HCT116 (cell line): Measurements from ENCODE around the gene CPT1B. TPM values are rescaled to one million over a fixed set of nuclear protein-coding genes. Genes with fewer than 3 reads are reported as not detected.

Experiments
- ATAC-seq: fragments of 200-7000 bp; cut with Tn5 transposase; 2 replicates; pipeline ENCODE4 v1.9.1; 2020; ENCODE audit warnings: mild to moderate bottlenecking, moderate library complexity
- BruUV-seq: library from RNA; stranded (reverse); fragments of 400-500 nt; replicated peaks from 2 replicates; lab custom pipeline; 2021; lab: Mats Ljungman, UMichigan
- CTCF ChIA-PET: fragments of 300-600 bp; sonication (Branson Sonifier 250); formaldehyde crosslinking; loops from one replicate; lab custom pipeline; 2021; ENCODE audit warnings: antibody characterized with exemption; lab: Charles Lee
- POLR2A ChIA-PET: fragments of 300-600, 350-600 bp; sonication (Branson Sonifier 250); formaldehyde crosslinking; loops from one replicate; lab custom pipeline; 2021; ENCODE audit warnings: antibody characterized with exemption; lab: Charles Lee
- RAD21 ChIA-PET, 2 experiments: fragments of 300-600 bp; sonication (Branson Sonifier 250); formaldehyde crosslinking; loops; one replicate each; lab custom pipeline; 2023; ENCODE audit warnings: low total read pairs in 2 of 2; ENCODE audit not compliant: uncharacterized antibody in 2 of 2, unreplicated experiment in 2 of 2, low non-redundant PET in 1 of 2; lab: Charles Lee
- DNase-seq: peaks from one replicate; pipeline ENCODE4 v3.0.0-alpha.2; 2010; ENCODE audit warnings: low read depth, low spot score
- H2AFZ ChIP-seq: fragments of 200-600 bp; shearing (Covaris generic), sonication (generic); 2 replicates; pipeline ENCODE4 v1.6.1; 2017; ENCODE audit warnings: low read depth, mixed run types, mixed read lengths, antibody characterized with exemption, low read length; ENCODE audit not compliant: poor library complexity, severe bottlenecking
- H3K27ac ChIP-seq: 2 replicates; pipeline ENCODE4 v1.5.1; 2012; ENCODE audit warnings: low read depth, low read length
- H3K27me3 ChIP-seq: fragments of 200-600 bp; sonication (generic); 2 replicates; pipeline ENCODE4 v1.6.1; 2016; ENCODE audit warnings: mixed run types, low read length, mixed read lengths; ENCODE audit not compliant: insufficient read depth
- H3K36me3 ChIP-seq, 2 experiments: fragments of 200-500 bp in 1 of 2; fragments of 200-600 bp in 1 of 2; sonication (Bioruptor generic) in 1 of 2; sonication (generic) in 1 of 2; 2 replicates each; pipeline versions ENCODE4 v1.5.1 to v1.6.1; 2014 to 2016; ENCODE audit warnings: low read length in 2 of 2, inconsistent platforms in 1 of 2, mixed read lengths in 1 of 2, mixed run types in 1 of 2; ENCODE audit not compliant: insufficient read depth in 2 of 2, control insufficient read depth in 1 of 2
- H3K4me1 ChIP-seq, 2 experiments: fragments of 200-600 bp in 1 of 2; sonication (generic) in 1 of 2; 2 replicates each; pipeline versions ENCODE4 v1.5.1 to v1.6.1; 2012 to 2017; ENCODE audit warnings: low read length in 2 of 2, inconsistent platforms in 1 of 2, mild to moderate bottlenecking in 1 of 2, mixed read lengths in 1 of 2, mixed run types in 1 of 2, moderate library complexity in 1 of 2; ENCODE audit not compliant: insufficient read depth in 2 of 2, control insufficient read depth in 1 of 2
- H3K4me2 ChIP-seq: fragments of 200-600 bp; sonication (generic); 2 replicates; pipeline ENCODE4 v1.6.1; 2017; ENCODE audit warnings: mixed run types, low read length, mixed read lengths
- H3K4me3 ChIP-seq, 2 experiments: fragments of 200-600 bp in 1 of 2; sonication (generic) in 1 of 2; replicated peaks in 1 of 2; 2 replicates each; pipeline ENCODE4 v1.5.1; 2011 to 2016; ENCODE audit warnings: low read length in 2 of 2, control low read depth in 1 of 2, low read depth in 1 of 2, mild to moderate bottlenecking in 1 of 2, mixed read lengths in 1 of 2, mixed run types in 1 of 2
- H3K79me2 ChIP-seq: fragments of 200-600 bp; sonication (generic); 2 replicates; pipeline ENCODE4 v1.6.1; 2017; ENCODE audit warnings: mild to moderate bottlenecking, mixed run types, low read length, moderate library complexity, mixed read lengths; ENCODE audit not compliant: insufficient read depth
- H3K9ac ChIP-seq: fragments of 200-600 bp; sonication (generic); 2 replicates; pipeline ENCODE4 v1.6.1; 2016; ENCODE audit warnings: low read length, mixed read lengths
- H3K9me2 ChIP-seq: fragments of 200-600 bp; sonication (generic), shearing (Covaris generic); 2 replicates; pipeline ENCODE4 v1.6.1; 2017; ENCODE audit warnings: mixed run types, mild to moderate bottlenecking, moderate library complexity; ENCODE audit not compliant: insufficient read depth
- H3K9me3 ChIP-seq, 2 experiments: fragments of 200-500 bp in 1 of 2; fragments of 200-600 bp in 1 of 2; sonication (Bioruptor generic) in 1 of 2; sonication (generic) in 1 of 2; 2 replicates each; pipeline ENCODE4 v1.6.1; 2014 to 2017; ENCODE audit warnings: low read length in 2 of 2, mixed read lengths in 2 of 2, inconsistent platforms in 1 of 2, low read depth in 1 of 2, mild to moderate bottlenecking in 1 of 2, mixed run types in 1 of 2, moderate library complexity in 1 of 2; ENCODE audit not compliant: control insufficient read depth in 1 of 2, insufficient read depth in 1 of 2
- H4K20me1 ChIP-seq: fragments of 200-600 bp; sonication (generic), shearing (Covaris generic); 2 replicates; pipeline ENCODE4 v1.6.1; 2017; ENCODE audit warnings: mixed run types, mild to moderate bottlenecking, moderate library complexity; ENCODE audit not compliant: insufficient read depth
- CBX3 ChIP-seq: IDR thresholded peaks from 2 replicates; pipeline ENCODE4 v1.6.1; 2012; ENCODE audit warnings: low read depth
- ELF1 ChIP-seq: IDR thresholded peaks from 2 replicates; pipeline ENCODE4 v1.6.1; 2012; ENCODE audit warnings: low read depth, borderline replicate concordance
- EZH2 ChIP-seq: fragments of 200-600 bp; sonication (generic); IDR thresholded peaks from 2 replicates; pipeline ENCODE4 v1.6.1; 2017; ENCODE audit warnings: antibody characterized with exemption, mixed run types
- EZH2phosphoT487 ChIP-seq: fragments of 200-600 bp; IDR thresholded peaks from 2 replicates; pipeline ENCODE4 v1.6.1; 2018; ENCODE audit warnings: antibody characterized with exemption, borderline replicate concordance
- JUND ChIP-seq: IDR thresholded peaks from 2 replicates; pipeline ENCODE4 v1.6.1; 2012
- POLR2A ChIP-seq: IDR thresholded peaks from 2 replicates; pipeline ENCODE4 v1.7.0; 2011; ENCODE audit warnings: borderline replicate concordance; ENCODE audit not compliant: insufficient read depth, insufficient read length; ENCODE audit errors: extremely low read depth
- SIN3A ChIP-seq: IDR thresholded peaks from 2 replicates; pipeline ENCODE4 v1.6.1; 2012; ENCODE audit warnings: low read depth
- SP1 ChIP-seq: IDR thresholded peaks from 2 replicates; pipeline ENCODE4 v1.6.1; 2012; ENCODE audit warnings: low read depth
- SRF ChIP-seq: IDR thresholded peaks from 2 replicates; pipeline ENCODE4 v1.6.1; 2012; ENCODE audit warnings: low read depth
- TCF7L2 ChIP-seq: IDR thresholded peaks from 2 replicates; pipeline ENCODE4 v1.7.0; 2011; ENCODE audit warnings: borderline replicate concordance, inconsistent platforms; ENCODE audit not compliant: insufficient read depth, insufficient read length; ENCODE audit errors: extremely low read depth
- YY1 ChIP-seq: IDR thresholded peaks from 2 replicates; pipeline ENCODE4 v1.6.1; 2011; ENCODE audit warnings: low read length, low read depth, moderate library complexity, mild to moderate bottlenecking; ENCODE audit not compliant: insufficient replicate concordance; ENCODE audit errors: extremely low read depth
- ZNF274 ChIP-seq: fragments of 200-500 bp; sonication (Bioruptor generic); IDR thresholded peaks from 2 replicates; pipeline ENCODE4 v1.6.1; 2014; ENCODE audit warnings: mild to moderate bottlenecking, low read depth, low read length, inconsistent platforms
- intact Hi-C: fragments of 100-400 bp; cut with micrococcal nuclease; formaldehyde crosslinking; loops from 2 replicates; pipeline ENCODE4 v1.10.0; 2022
- total RNA-seq: library from RNA; stranded (reverse); gene quantifications from one replicate; pipeline ENCODE4 v1.2.1, GENCODE V29; 2021; ENCODE audit not compliant: unreplicated experiment
- TF ChIP-seq, protein P1 (sequence below): IDR thresholded peaks from 2 replicates; pipeline ENCODE4 v1.6.1; 2012
- TF ChIP-seq, protein P2 (sequence below): IDR thresholded peaks from 2 replicates; pipeline ENCODE4 v1.6.1; 2011; ENCODE audit warnings: mild to moderate bottlenecking, low read length, moderate library complexity; ENCODE audit not compliant: insufficient replicate concordance; ENCODE audit errors: extremely low read depth

The CPT1B gene
- total RNA-seq, 1 experiment from 2014 or later = 35.1 TPM

DNA sequence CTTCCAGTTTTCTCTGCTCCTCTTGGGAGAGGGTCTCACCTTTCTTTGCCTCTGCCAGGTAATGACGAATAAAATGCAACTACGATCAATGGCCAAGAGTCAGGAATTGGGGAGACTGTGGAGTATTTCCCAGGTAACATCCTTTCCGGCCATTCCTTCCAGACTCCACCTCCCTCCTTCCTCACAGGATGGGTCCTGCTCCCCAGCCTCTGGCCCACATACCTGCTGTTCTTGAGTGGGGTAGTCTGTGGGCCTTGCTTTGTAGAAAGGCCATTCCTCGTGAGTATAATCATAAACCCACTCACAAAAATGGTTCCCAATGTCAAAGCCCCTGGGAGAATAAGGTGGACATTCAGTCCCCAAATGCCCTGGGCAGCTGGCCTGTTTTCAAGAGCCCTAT, 1.5 kb upstream of the CPT1B start:
- ChIA-PET RAD21 (no interaction called here), POLR2A (no interaction called here)
- intact Hi-C loops = no loop called here

More for the DNA sequence above, 1.5 kb upstream of the CPT1B start:
- ATAC-seq (no peak), DNase-seq (no peak)
- Histone ChIP-seq H3K4me2 (no peak overlapping the region), H3K4me3 (no peak overlapping the region), H3K27me3 (no peaks in the 10 kb centered on the region), H3K9me3 (no peaks in the 10 kb centered on the region), H3K27ac (no peak overlapping the region), H3K4me1 (peaks cover 5 to 27% of the 10 kb centered on the region in 2 experiments), H3K9ac (no peak overlapping the region), H4K20me1 (no peaks in the 10 kb centered on the region), H3K9me2 (no peaks in the 10 kb centered on the region), H3K36me3 (no peaks in the 10 kb centered on the region; a peak in 1 of 4 replicates), H2AFZ (no peak overlapping the region), H3K79me2 (peaks cover 17% of the 10 kb centered on the region; the same call in 1 of the 2 replicates)
- no peak for TF ChIP-seq SRF
- no peak for TF ChIP-seq EZH2phosphoT487
- TF ChIP-seq, protein P1, sequence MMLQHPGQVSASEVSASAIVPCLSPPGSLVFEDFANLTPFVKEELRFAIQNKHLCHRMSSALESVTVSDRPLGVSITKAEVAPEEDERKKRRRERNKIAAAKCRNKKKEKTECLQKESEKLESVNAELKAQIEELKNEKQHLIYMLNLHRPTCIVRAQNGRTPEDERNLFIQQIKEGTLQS = no peak
- TF ChIP-seq, protein P2, sequence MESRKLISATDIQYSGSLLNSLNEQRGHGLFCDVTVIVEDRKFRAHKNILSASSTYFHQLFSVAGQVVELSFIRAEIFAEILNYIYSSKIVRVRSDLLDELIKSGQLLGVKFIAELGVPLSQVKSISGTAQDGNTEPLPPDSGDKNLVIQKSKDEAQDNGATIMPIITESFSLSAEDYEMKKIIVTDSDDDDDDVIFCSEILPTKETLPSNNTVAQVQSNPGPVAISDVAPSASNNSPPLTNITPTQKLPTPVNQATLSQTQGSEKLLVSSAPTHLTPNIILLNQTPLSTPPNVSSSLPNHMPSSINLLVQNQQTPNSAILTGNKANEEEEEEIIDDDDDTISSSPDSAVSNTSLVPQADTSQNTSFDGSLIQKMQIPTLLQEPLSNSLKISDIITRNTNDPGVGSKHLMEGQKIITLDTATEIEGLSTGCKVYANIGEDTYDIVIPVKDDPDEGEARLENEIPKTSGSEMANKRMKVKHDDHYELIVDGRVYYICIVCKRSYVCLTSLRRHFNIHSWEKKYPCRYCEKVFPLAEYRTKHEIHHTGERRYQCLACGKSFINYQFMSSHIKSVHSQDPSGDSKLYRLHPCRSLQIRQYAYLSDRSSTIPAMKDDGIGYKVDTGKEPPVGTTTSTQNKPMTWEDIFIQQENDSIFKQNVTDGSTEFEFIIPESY = no peak
- no peak for TF ChIP-seq ELF1
- no peak for TF ChIP-seq SP1
- no peak for TF ChIP-seq TCF7L2
- no peak for TF ChIP-seq EZH2
- TF ChIP-seq CBX3 = no peak
- no peak for TF ChIP-seq JUND
- no peak for TF ChIP-seq YY1
- no peak for TF ChIP-seq POLR2A
- TF ChIP-seq SIN3A = no peak
- TF ChIP-seq ZNF274 = no peak
- BruUV-seq = no TSS peak
- CTCF ChIA-PET = no interaction called here
